ENCODE results near the gene RXFP3.
"Not testable (repeated sequence)": the region's sequence is repeated elsewhere in the genome, so short reads cannot be mapped to it uniquely, and the experiment has no call there.

RXFP3 gene

GRCh38 chr5:33936004-33936380 is 194 bp upstream of the RXFP3 start:
- DNase-seq = no peak

DNA sequence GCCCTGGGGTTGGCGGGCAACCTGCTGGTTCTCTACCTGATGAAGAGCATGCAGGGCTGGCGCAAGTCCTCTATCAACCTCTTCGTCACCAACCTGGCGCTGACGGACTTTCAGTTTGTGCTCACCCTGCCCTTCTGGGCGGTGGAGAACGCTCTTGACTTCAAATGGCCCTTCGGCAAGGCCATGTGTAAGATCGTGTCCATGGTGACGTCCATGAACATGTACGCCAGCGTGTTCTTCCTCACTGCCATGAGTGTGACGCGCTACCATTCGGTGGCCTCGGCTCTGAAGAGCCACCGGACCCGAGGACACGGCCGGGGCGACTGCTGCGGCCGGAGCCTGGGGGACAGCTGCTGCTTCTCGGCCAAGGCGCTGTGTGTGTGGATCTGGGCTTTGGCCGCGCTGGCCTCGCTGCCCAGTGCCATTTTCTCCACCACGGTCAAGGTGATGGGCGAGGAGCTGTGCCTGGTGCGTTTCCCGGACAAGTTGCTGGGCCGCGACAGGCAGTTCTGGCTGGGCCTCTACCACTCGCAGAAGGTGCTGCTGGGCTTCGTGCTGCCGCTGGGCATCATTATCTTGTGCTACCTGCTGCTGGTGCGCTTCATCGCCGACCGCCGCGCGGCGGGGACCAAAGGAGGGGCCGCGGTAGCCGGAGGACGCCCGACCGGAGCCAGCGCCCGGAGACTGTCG is 976 bp downstream of the RXFP3 start:
- DNase-seq = no peak

DNA sequence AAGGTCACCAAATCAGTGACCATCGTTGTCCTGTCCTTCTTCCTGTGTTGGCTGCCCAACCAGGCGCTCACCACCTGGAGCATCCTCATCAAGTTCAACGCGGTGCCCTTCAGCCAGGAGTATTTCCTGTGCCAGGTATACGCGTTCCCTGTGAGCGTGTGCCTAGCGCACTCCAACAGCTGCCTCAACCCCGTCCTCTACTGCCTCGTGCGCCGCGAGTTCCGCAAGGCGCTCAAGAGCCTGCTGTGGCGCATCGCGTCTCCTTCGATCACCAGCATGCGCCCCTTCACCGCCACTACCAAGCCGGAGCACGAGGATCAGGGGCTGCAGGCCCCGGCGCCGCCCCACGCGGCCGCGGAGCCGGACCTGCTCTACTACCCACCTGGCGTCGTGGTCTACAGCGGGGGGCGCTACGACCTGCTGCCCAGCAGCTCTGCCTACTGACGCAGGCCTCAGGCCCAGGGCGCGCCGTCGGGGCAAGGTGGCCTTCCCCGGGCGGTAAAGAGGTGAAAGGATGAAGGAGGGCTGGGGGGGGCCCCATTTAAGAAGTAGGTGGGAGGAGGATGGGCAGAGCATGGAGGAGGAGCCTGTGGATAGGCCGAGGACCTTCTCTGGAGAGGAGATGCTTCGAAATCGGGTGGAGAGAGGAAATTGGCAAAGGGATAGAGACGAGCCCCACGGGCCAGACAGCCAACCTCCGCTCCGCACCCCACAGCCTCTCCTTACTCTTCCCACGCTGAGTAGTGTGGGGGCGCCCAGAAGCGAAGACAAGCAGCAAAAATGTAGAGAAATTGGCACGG is 1.7 kb downstream of the RXFP3 start:
- no peak for DNase-seq

DNA sequence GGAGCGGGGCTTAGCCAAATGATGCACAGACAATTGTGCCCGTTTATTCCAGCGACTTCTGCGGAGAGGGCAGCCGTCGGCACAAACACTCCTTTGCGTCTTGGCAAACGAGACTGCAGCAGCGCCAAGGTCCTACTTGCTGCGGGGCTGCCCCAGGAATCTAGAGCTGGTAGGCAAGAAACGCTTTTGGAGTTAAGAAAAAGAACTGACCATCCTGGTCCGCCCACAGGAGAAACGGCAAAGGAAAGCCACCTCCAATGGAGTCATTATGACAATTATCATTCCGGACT is 2.3 kb downstream of the RXFP3 start:
- DNase-seq = no peak

GRCh38 chr5:33938881-33939280 is 2.7 kb downstream of the RXFP3 start:
- no peak for DNase-seq

- DNase-seq = no peak
Measured at GRCh38 chr5:33939556-33940262, 3.5 kb downstream of the RXFP3 start.

DNA sequence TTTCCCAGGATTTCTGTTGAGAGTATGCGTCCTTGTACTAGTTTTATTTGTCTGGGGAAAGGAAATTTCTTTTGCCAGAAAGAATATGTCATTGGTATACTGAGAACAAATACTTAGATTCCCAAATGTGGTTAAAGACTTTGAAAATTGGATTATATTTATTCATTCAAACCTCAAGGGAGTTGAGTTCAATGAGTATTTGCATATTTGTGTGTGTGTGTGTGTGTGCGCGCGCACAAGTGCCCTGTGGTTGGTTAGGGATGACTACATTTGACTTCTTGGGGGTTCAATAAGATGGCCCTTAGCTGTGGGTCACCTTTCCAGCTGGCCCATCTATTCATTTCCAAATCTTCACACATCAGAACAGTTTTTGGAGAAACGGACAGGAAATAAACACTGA is 4.9 kb downstream of the RXFP3 start:
- no peak for DNase-seq

DNA sequence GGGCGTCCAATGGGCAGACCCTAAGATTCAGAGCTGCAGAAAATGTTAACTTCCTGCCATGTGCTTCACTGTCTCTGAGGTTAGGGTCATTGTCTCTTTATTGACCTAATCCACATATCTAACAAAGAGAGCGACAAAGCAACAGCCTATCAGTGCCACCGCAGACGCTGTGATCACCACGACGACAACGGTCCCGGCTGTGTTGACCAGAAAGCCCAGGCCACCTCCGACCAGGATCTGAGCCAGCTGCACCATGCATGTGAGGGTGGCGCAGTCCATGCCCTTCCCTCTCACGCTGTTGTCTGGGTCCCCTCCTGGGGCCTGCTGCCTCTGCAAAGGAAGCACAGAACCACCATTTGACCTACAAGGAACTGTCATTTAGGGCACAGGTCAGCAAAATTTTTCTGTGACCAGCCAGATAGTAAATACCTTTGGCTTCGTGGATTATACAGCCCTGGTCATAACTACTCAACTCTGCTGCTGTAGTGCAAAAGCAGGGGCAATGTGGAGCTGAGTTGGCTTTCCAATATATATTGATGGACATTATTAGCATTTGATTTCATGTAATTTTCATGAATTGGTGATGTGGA is 8.5 kb downstream of the RXFP3 start:
- DNase-seq = no peak

DNA sequence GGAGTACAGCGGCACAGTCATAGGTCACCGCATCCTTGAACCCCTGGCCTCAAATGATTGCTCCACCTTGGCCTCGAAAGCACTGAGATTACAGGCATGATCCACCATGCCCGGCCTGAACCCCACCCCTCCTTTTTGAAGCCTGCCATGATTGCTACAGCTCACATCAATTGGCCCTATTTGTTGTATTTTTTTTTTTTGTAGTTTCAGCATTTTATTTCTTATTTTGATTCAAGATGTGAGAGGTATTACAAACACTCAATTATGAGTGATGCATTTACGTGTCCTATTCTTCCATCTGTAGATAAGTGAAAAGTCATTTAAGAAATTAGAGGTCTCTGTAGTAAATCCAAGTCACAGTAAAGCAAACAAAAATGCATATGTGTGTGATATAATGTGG is 16.0 kb downstream of the RXFP3 start:
- not testable (repeated sequence) for DNase-seq

- DNase-seq = no peak
Measured at GRCh38 chr5:33957577-33958150, 21.5 kb downstream of the RXFP3 start.

DNA sequence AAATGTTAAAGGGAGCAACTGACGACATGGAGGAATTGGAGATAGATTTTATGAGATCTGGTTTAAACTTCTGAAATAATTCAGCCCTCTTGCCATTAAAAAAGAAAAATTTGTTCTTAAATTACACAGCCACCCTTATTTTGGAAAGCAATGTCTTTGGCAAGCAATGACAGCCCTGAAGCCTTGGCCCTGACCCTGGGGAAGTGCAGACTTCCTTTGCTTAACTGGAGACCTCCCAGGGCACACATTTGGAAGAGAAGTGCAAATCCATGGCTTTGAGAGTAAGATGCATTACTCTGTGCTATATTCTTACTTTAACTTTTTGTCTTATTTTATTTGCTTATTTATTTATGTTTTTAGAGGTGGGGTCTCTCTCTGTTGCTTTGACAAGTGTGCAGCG is 22.0 kb downstream of the RXFP3 start:
- DNase-seq = no peak

DNA sequence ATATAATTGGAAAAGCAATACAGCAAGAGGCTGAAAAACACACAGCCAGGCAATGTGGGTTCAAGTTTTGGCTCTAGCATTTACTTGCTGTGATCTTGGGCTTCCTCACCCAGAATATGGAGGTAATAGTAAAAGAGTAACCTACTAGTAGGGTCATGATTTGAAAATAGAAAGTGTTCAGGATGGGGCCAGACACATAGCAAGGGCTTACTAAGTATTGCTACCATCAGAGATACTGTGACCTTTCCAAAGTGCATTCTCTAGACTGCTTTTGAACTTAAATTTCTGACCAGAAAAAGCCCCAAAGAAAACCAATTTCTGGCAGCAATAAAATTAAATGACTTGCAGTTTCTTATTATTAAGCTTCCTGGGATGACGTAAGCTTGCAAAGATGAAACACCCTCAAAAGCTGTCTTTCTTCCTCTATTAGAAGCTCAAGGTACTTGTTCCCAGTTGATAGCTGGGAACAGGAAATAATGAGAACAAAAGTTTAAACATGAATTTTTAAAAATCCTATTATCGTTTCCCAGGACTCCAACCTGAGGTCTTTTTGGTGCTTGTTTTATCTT is 28.0 kb downstream of the RXFP3 start:
- DNase-seq = no peak

DNA sequence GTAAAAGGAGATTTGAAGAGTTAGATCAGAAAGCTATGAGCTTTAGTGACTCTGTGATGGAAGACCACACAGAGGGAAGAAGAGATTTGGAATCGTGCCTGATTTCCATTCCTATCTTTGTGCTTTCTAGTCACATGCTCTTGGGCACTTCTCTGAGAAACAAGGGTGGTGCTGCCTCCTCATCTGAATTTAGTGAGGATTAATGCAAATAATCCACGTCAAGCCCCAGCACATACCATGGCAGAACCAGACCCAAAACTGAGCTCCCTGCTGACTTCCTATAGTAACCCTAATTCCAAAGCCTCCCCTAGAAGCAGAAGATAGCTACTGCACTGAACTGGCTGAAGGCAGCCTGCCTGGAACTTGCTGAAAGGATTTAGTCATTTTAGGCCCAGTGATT is 30.6 kb downstream of the RXFP3 start:
- no peak for DNase-seq

DNA sequence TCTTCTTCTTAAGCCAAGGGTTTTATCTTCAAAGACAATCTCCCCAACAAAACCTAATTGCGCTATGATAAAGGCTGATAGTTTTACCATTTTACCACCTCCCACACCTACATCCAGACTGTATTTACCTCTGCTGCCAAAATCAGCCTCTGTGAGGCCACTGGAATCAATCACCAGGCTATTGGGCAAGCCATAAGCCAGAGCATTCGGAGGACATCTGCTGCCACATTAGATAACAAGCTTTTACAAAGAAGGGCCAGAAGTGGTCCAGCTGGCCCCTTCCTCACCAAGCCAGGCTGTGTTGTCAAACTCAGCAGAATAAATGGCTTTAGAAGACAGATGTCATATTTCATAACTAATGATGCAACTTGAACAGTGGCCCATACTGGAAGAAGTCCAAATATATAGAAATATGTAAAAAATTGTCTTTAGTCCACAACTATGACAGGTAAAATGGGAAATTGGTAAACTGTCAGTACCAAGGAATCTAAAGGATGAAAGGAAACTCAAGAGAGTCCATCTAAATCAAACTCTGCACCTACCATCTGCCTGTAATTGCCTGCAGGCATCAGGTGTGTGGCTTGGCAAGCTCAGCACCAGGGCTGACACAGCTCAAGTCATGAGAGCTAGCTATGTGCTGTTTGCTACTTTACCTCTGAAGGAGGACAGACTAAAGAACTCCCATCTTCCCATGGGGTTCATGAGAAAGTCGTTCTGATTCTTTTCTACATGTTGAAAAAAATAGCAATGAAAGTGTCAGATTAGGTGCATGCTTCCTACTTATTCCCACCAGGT is 32.2 kb downstream of the RXFP3 start:
- DNase-seq = no peak

DNA sequence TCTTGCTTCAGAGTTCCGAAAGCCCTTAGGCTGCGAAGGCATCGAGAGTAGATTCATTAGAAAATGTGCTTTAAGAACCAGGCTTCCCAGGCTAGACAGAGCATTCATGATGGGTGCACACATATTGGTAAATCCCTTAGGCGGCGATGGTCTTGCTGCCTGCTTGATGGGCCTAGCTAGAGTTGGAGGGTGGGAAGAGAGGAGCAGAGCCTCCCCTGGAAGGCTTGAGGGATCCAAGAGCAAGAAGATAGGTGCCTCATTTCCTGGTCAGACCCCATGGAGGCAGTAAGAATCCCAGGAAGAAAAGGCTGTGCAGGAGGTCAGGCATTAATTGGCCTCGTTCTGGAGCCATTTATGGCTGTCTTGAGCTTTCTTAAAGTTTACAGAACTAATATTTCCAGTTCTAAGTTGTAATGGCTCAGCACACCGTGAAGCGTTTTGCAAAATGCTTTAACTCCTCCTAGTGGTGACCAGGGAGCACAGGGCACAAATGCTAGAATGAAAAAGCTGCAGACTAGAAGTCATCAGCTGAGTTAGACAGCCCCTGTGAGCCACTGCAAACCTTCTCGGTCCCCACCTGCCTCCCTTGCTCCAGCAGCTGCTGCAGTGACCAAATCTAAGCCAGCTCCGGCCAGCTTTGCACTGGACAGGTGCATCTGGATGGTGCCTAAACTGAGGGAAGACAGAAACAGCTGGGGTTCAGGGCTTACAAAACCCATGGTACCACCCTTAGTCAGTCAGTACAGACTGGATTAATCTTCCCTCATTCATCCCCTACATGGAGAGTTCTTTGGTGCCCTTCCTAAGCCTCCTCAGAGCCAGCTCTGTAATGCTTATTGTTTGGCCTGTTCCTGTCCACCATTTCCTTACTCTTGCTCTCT is 33.6 kb downstream of the RXFP3 start:
- no peak for DNase-seq

GRCh38 chr5:33973271-33973670 is 37.1 kb downstream of the RXFP3 start:
- DNase-seq = no peak

DNA sequence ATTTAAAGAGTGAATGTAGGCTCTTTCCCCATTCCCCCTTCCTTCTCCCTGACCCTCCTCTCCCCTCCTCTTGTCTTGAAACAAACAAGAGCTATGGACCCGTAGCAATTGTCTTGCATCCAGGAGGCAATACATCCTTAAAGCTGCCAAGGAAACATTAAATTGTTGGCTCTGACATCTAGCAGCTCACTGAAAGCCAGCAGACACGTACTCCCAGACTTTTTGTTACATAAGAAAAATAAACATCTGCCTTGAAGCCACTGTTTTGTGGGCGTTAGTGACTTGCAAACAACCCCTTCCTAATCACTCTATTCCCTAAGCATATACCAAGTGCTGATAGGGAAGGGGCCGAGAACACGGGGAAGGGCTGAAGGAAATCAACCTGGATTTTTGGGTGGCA is 39.7 kb downstream of the RXFP3 start:
- no peak for DNase-seq

GRCh38 chr5:33976307-33976706 is 40.1 kb downstream of the RXFP3 start:
- DNase-seq = no peak

- no peak for DNase-seq
Measured at GRCh38 chr5:33978306-33978705, 42.1 kb downstream of the RXFP3 start.

GRCh38 chr5:33980030-33980429 is 43.8 kb downstream of the RXFP3 start:
- DNase-seq = no peak
